Measurements from ENCODE around the gene RELN.

RELN gene

GRCh38 chr7:103989785-103990767 is 618 bp upstream of the RELN start:
- DNase-seq: peak; percentile 44

- no peak for DNase-seq
Observed at GRCh38 chr7:103988468-103989199, 824 bp downstream of the RELN start.

DNA sequence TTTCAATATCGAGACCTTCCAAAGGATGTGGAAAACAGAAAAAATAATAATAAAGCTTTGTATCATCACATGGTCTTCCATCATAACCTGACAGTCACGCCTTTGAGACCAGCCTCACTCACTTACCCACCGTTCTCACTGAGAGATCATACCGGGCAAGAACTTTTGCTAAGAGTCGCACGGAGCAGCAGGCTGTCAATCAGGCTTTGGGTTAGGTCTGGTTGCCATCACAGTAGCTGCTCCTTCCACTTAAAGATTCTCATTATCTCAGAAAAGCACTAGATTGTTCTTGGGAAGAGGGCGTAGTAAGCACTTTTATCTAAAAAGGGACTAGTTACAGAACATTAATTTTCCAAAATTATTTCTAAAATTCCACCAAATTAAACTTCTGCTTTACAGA is 2.0 kb downstream of the RELN start:
- DNase-seq: no peak

DNA sequence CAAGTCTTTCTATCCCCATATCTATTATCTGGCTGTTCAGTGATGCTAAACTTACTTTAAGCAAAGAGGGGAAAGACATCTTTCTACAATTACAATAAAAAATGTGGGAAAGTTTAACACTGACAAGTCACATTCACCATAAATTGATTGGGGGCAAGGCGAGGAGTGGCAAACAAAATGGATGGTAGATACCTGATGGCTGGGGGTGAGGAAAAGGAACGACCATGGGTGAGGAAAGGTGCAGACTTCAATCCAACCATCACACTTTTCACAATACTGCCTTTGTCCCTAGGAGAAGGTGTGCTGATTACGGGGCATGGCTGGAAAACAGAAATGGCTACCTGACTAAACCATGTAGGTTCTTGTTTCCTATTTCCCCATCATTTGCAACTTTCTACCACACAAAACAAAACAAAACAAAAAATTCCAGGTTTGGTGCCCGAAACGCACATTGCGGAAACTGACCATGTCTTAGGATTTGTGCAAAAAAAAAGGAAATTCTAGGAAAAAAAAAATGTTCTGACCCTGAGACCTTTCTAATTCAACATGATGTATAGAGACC is 3.8 kb downstream of the RELN start:
- no peak for DNase-seq

DNA sequence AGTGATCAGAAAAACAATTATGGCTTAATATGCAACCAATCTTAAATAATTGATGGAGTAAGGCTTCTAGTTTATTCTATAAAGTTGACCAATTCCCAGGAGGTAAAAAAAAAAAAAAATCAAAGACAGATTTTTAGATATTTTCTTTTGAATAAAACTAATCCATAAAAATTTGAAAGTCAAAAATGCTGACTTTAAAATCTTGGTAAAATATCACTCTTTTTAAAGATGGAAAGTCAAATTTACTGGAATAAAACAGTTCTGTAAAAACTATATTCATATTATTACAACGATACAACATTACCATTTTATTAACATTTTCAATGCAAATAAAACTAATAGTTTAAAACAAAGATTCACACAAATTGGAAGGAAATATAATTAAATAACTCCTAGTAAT is 5.4 kb downstream of the RELN start:
- no peak for DNase-seq

DNA sequence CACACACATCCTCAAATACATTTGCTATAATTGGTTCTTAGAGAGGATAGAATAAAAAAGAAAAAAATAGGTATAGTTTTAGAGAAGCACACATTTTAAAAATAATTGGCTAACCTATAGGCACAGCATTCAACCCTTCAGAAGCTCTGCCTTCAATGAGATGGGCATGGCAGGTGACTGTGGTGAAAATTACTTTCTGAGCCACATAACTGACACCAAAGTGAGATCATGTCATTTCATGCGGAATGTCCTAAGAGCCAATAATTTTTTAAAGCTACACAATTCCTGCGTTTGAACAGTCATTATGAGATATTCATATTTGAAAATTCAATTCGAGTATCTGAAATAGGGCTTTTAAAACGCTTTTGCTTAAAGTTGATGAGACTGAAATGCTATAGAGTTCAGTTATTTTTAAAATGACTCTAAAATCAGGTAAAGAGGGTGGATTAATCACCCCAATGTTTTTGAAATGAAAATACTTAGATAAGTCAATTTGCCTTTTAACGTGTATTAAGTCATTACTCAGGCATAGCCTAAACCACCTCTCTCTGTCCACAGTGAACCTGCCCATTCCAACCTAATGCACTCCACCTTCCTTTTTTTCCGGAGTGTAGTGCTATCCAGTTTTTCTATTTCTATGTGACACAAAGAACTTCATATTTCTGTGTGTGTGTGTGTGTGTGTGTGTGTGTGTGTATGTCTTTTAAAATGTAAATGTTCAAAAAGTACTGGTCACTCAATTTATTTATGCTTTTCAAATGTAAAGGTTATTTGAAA is 6.1 kb downstream of the RELN start:
- no peak for DNase-seq

DNA sequence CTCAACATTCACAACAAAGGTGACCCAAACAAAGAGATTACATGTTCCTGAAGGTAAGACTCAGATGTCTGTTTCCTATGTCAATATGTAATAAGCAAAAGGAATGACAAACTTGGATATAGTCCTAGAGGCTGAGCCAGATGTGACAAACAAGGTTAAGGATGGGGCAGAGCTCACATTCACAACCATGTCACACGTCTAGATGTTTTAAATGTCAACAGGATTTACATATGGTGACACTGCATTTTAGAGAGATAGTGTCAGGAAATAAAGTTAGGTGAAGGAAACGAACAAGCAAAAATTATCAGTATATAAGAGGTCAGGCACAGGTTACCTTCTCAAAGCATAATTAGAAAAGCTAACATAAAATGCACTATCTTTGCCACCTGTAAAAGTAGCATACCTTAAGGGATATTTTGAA is 8.4 kb downstream of the RELN start:
- no peak for DNase-seq

GRCh38 chr7:103972779-103973434 is 16.6 kb downstream of the RELN start:
- DNase-seq: no peak

- DNase-seq: no peak
Observed at GRCh38 chr7:103967401-103967800, 22.1 kb downstream of the RELN start.

- DNase-seq: no peak
Observed at GRCh38 chr7:103966593-103967277, 22.7 kb downstream of the RELN start.

DNA sequence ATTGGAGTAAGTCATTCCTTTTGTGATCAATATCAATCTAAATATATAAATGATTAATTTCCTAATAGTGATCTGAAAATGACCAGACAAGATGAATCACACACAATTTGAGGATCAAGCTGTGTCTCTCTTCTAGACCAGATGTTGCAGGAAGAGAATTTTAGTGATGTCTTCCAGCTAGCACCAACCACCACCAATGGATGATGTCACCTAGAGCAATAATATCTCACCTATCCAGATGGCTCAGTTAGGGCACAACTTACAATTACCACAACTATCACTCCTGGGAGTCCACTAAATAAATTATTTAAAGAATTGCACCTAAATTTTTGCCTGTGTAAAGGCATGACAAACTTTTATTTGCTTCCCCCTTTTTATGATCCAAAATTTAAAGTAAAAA is 25.2 kb downstream of the RELN start:
- no peak for DNase-seq

- DNase-seq: no peak
Observed at GRCh38 chr7:103962070-103962469, 27.4 kb downstream of the RELN start.

DNA sequence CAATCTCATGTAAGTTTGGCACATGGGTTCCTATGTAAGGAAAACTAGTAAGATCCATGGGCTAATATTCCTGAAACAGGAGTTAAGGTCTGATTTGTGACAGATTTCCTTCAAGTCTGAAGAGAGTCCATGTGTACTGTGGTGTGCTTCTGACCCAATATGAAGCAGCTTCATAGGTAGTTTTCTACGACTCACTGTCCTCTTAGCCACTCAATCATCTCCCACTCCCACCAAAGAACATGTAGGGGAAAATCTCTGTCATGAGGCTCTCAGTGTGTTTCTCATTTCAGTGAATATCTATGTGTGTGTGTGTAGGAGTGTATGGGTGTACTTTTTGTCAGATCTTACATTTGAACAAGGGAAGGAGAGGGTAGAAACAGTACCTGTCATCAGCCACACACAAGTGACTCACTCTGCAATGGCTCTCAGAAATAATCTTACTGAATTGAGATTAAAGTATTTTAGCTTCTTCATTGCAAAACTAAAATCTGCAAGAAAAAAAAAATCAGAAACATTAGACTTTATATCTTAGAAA is 31.1 kb downstream of the RELN start:
- no peak for DNase-seq

DNA sequence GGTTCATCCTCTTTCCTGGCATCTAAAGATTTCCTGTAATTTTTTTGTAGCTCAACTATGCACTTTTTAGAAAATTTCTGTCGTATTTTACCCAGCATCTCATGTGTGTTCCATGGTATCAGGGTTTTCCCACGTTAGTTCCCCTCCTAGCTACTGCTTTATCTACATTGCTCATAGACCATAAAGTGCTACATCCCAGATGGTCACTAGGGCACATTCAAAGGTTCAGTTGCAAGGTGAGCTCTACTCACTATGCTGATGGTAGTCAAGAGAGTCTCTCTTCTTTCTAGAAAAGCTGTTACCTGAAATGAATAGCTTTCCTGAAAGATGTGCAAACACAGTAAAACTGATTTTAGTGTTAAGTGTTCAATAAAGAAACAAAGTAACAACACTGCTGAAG is 33.5 kb downstream of the RELN start:
- no peak for DNase-seq

DNA sequence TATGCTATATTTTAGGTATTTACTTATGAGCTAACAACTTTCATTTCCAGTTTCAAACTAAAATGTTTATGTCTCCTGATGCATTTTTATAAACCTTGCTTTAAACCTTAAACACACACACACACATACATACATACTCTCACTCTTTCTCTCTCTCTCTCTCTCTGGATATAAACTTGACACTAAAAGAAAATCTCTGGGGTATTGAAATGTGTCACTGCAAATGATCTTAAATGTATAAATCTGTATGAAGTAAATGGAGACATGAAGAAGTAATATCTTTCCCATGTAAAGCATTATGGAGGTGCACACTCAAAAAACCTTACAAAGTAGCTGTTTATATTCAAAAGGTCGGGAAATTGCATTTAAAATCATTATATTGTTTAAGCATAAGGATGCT is 37.0 kb downstream of the RELN start:
- no peak for DNase-seq

DNA sequence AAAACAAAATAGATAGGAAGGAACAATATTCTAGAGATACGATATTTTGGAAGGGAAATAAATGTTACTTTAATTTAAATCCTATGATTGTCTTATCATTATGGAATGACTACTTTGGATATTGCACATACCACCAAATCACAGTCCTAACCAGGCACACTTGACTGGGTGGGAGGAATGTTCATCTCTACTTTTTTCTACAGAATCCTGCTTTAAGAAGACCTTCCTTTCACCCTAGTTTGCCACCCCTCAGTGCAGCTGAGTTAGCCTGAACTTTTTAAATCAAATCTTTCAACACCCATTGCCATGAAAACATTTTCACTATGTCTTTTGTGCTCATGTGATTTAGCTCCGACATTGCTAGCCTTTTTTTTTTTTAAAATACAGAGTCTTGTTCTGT is 38.1 kb downstream of the RELN start:
- DNase-seq: no peak

GRCh38 chr7:103949374-103949773 is 40.1 kb downstream of the RELN start:
- no peak for DNase-seq

GRCh38 chr7:103947026-103947655 is 42.3 kb downstream of the RELN start:
- no peak for DNase-seq

- DNase-seq: no peak
Observed at GRCh38 chr7:103944230-103944900, 45.1 kb downstream of the RELN start.

GRCh38 chr7:103941976-103942375 is 47.5 kb downstream of the RELN start:
- DNase-seq: no peak

Measured in femur (tissue), 1 donor.